ENCODE results near the gene RARRES2.
A peak's percentile ranks its signal among the peaks of the same experiment; 100 is the strongest.

RARRES2 gene

GRCh38 chr7:150368096-150368883, 26.9 kb upstream of the RARRES2 start, which contains the start of gene REPIN1:
REPIN1 (plus strand) TSS chr7:150368822; CDS start chr7:150369712, 890 bp downstream.
- TF ChIP-seq POLR2AphosphoS5 (IDR thresholded peaks at IDR 0.05; ENCODE audit: low read depth) (peak; percentile 98), SPI1 (IDR thresholded peaks at IDR 0.05; ENCODE audit: borderline replicate concordance, low read depth) (peak; percentile 14; the same call in 1 of the 2 replicates), CTCF (IDR thresholded peaks at IDR 0.05; ENCODE audit: insufficient read depth, low read length) (no peak), REST (IDR thresholded peaks at IDR 0.05; ENCODE audit: insufficient replicate concordance, low read depth) (peak; percentile 30), GABPA (IDR thresholded peaks at IDR 0.05; ENCODE audit: low read depth) (0 out of 2 replicates have a peak, but pooled peaks have one; percentile 13)
- peak; percentile 92 to 97 for DNase-seq (ENCODE audit: low read depth in 1 of 2, low spot score in 1 of 2)
- no peaks in the 10 kb centered on the region for H3K27me3 ChIP-seq (ENCODE audit: insufficient read depth, poor library complexity, severe bottlenecking)
- H3K4me3 ChIP-seq (replicated peaks; ENCODE audit: insufficient read depth, low read length) = peak within 1 kb of the TSS; percentile 77
- peak within 1 kb of the TSS; percentile 100 for H3K27ac ChIP-seq (replicated peaks)

GRCh38 chr7:150367677-150368095, 26.3 kb upstream of the RARRES2 start:
- Histone ChIP-seq H3K27me3 (ENCODE audit: insufficient read depth, poor library complexity, severe bottlenecking) (no peaks in the 10 kb centered on the region), H3K27ac (replicated peaks) (peak overlapping the region; percentile 100), H3K4me3 (replicated peaks; ENCODE audit: insufficient read depth, low read length) (no peak overlapping the region; the same call in 1 of the 2 replicates)
- TF ChIP-seq GABPA (IDR thresholded peaks at IDR 0.05; ENCODE audit: low read depth) (no peak), POLR2AphosphoS5 (IDR thresholded peaks at IDR 0.05; ENCODE audit: low read depth) (no peak), SPI1 (IDR thresholded peaks at IDR 0.05; ENCODE audit: borderline replicate concordance, low read depth) (no peak; the same call in 1 of the 2 replicates), REST (IDR thresholded peaks at IDR 0.05; ENCODE audit: insufficient replicate concordance, low read depth) (no peak), CTCF (IDR thresholded peaks at IDR 0.05; ENCODE audit: insufficient read depth, low read length) (no peak)
- no peak for DNase-seq (ENCODE audit: low read depth in 1 of 2, low spot score in 1 of 2)

- H3K27ac ChIP-seq (replicated peaks) = peak overlapping the region; percentile 100
- TF ChIP-seq REST (IDR thresholded peaks at IDR 0.05; ENCODE audit: insufficient replicate concordance, low read depth) (no peak), CTCF (IDR thresholded peaks at IDR 0.05; ENCODE audit: insufficient read depth, low read length) (no peak), POLR2AphosphoS5 (IDR thresholded peaks at IDR 0.05; ENCODE audit: low read depth) (no peak), SPI1 (IDR thresholded peaks at IDR 0.05; ENCODE audit: borderline replicate concordance, low read depth) (no peak; the same call in 1 of the 2 replicates), GABPA (IDR thresholded peaks at IDR 0.05; ENCODE audit: low read depth) (no peak)
Observed at GRCh38 chr7:150365673-150366398, 24.4 kb upstream of the RARRES2 start.

More at GRCh38 chr7:150365673-150366398, 24.4 kb upstream of the RARRES2 start:
- peak in 1 of 2 experiments; percentile 66 for DNase-seq (ENCODE audit: low read depth in 1 of 2, low spot score in 1 of 2)
- Histone ChIP-seq H3K27me3 (ENCODE audit: insufficient read depth, poor library complexity, severe bottlenecking) (no peaks in the 10 kb centered on the region), H3K4me3 (replicated peaks; ENCODE audit: insufficient read depth, low read length) (no peak overlapping the region)

Measured in HL-60 (cell line).